Large intestine (tissue), 12 donors: Measurements from ENCODE around the gene HADHA. TPM values are rescaled to one million over a fixed set of nuclear protein-coding genes. Genes with fewer than 3 reads are reported as not detected.

ENCODE experiments used
- DNase-seq, 2 donors: peaks; one replicate each; pipeline versions ENCODE4 v3.0.0 to v3.0.0-alpha.2; 2013
- H3K27ac ChIP-seq: one replicate; pipeline ENCODE4 v1.5.1; 2013; ENCODE audit warnings: low read length
- H3K27me3 ChIP-seq: 2 replicates; pipeline ENCODE4 v1.6.1; 2013; ENCODE audit warnings: low read length; ENCODE audit not compliant: control insufficient read depth, insufficient read depth
- H3K36me3 ChIP-seq: 2 replicates; pipeline ENCODE4 v1.6.1; 2013; ENCODE audit warnings: low read length; ENCODE audit not compliant: control insufficient read depth, insufficient read depth
- H3K4me1 ChIP-seq: one replicate; pipeline ENCODE4 v1.6.1; 2013; ENCODE audit warnings: low read length; ENCODE audit not compliant: control insufficient read depth, insufficient read depth
- H3K4me3 ChIP-seq: one replicate; pipeline ENCODE4 v1.5.1; 2013; ENCODE audit warnings: low read length
- H3K9me3 ChIP-seq: one replicate; pipeline ENCODE4 v1.6.1; 2013; ENCODE audit warnings: mild to moderate bottlenecking, low read depth, low read length, moderate library complexity; ENCODE audit not compliant: control insufficient read depth
- WGBS: methylation state at CpG from one replicate; pipeline ENCODE4 v1.1.5; 2013; ENCODE audit warnings: low lambda C conversion rate; ENCODE audit not compliant: insufficient coverage; 5-methylcytosine and 5-hydroxymethylcytosine counted together
- long read RNA-seq, 11 donors: transcript quantifications; one replicate each; lab custom pipeline, GENCODE V29; 2026
- polyA plus RNA-seq: library from polyadenylated mRNA; unstranded; fragments of 120-200 nt; gene quantifications from one replicate; pipeline ENCODE4 v1.2.1, GENCODE V29; 2013

The HADHA gene
- 219 TPM for polyA plus RNA-seq
- long read RNA-seq, donor 1, transcript HADHA-201 (20 exons, 3,037 nt), result major isoform, 26 of 62 reads
- long read RNA-seq, donor 1, partial matches to known transcripts, result 36 of 62 reads
- long read RNA-seq, donor 1, other reads (novel, unspliced or antisense), result 0 of 62 reads
- long read RNA-seq, donor 2, transcript HADHA-201 (20 exons, 3,037 nt), result major isoform, 46 of 154 reads
- long read RNA-seq, donor 2, partial matches to known transcripts, result 108 of 154 reads
- long read RNA-seq, donor 2, other reads (novel, unspliced or antisense), result 0 of 154 reads
- long read RNA-seq, donor 3, result 0 reads
- long read RNA-seq, donor 4, partial matches to known transcripts, result 18 of 23 reads
- long read RNA-seq, donor 4, other reads (novel, unspliced or antisense), result 0 of 23 reads
- long read RNA-seq, donor 5, transcript HADHA-201 (20 exons, 3,037 nt), result major isoform, 25 of 70 reads
- long read RNA-seq, donor 5, partial matches to known transcripts, result 44 of 70 reads
- long read RNA-seq, donor 5, other reads (novel, unspliced or antisense), result 0 of 70 reads
- long read RNA-seq, donor 6, transcript HADHA-201 (20 exons, 3,037 nt), result major isoform, 50 of 108 reads
- long read RNA-seq, donor 6, partial matches to known transcripts, result 57 of 108 reads
- long read RNA-seq, donor 6, other reads (novel, unspliced or antisense), result 0 of 108 reads
- long read RNA-seq, donor 7, transcript HADHA-201 (20 exons, 3,037 nt), result major isoform, 14 of 33 reads
- long read RNA-seq, donor 7, partial matches to known transcripts, result 19 of 33 reads
- long read RNA-seq, donor 7, other reads (novel, unspliced or antisense), result 0 of 33 reads
- long read RNA-seq, donor 8, transcript HADHA-201 (20 exons, 3,037 nt), result major isoform, 59 of 176 reads
- long read RNA-seq, donor 8, partial matches to known transcripts, result 116 of 176 reads
- long read RNA-seq, donor 8, other reads (novel, unspliced or antisense), result 0 of 176 reads
- long read RNA-seq, donor 9, transcript HADHA-201 (20 exons, 3,037 nt), result major isoform, 55 of 108 reads
- long read RNA-seq, donor 9, partial matches to known transcripts, result 53 of 108 reads
- long read RNA-seq, donor 9, other reads (novel, unspliced or antisense), result 0 of 108 reads
- long read RNA-seq, donor 10, transcript HADHA-201 (20 exons, 3,037 nt), result major isoform, 65 of 102 reads
- long read RNA-seq, donor 10, partial matches to known transcripts, result 36 of 102 reads
- long read RNA-seq, donor 10, other reads (novel, unspliced or antisense), result 0 of 102 reads
- long read RNA-seq, donor 11, transcript HADHA-201 (20 exons, 3,037 nt), result major isoform, 32 of 82 reads
- long read RNA-seq, donor 11, partial matches to known transcripts, result 49 of 82 reads
- long read RNA-seq, donor 11, other reads (novel, unspliced or antisense), result 0 of 82 reads

DNA sequence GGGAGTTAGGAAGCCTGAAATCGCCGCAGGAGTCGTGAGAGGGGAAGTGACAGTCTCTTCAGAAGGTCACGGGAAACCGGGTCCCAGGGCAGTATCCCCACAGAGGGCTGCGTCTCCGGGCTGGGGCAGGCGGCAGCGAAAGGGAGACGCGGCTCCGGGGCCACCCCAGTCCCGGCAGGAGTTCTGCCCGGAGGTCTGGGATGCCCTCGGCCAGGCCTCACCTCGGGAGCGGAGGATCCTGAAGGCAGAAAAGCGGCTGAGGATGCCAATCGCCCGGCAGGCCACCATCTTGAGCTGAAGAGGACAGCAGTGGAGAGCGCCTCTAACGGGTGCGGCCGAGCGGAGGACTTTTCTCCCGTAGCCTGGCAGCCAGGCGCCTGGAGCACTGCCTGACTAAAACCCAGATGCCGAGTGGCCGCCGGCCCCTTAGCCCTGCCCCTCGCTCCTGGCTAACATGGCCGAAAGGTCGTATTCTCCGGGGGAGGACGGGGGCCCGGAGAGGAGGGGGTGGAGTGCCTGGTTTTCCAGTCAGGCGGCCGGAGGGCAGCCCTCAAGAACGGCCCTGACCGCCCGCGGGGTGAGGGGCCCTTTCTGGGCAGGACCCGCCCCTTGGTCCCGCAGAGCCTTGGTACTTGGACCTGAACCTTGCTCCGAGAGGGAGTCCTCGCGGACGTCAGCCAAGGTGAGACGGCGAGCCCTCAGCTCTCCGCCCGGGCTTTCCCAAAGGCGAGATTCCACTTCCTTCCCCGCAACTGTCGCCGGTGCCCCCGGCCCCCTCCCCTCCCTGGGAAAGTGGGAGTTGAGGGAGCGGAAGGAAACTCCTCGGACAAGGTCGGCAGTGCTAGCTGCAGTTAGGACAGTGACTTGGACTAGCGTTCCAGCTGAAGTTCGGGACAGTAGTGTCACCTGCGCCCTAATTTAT lies at the start of gene HADHA, which contains the start of gene HADHB:
Gene HADHA (minus strand): TSS at position 324 of the 922 bp plus-strand sequence. CDS start 36 bp downstream, at position 288.
Gene HADHB (plus strand): TSS at position 631 of the 922 bp plus-strand sequence. CDS start 9,316 bp downstream, outside the sequence.
- peaks cover 23% of the 10 kb centered on the region for H3K4me1 ChIP-seq
- no peaks in the 10 kb centered on the region for H3K36me3 ChIP-seq
- H3K27me3 ChIP-seq, result no peaks in the 10 kb centered on the region
- no CpG with 5 or more reads among the region's 63 CpGs for WGBS
- H3K9me3 ChIP-seq, result no peaks in the 10 kb centered on the region
- peak; percentile 92 to 96 for DNase-seq
- H3K4me3 ChIP-seq, result peak within 1 kb of the TSS; percentile 88
- H3K27ac ChIP-seq, result peak within 1 kb of the TSS; percentile 95

DNA sequence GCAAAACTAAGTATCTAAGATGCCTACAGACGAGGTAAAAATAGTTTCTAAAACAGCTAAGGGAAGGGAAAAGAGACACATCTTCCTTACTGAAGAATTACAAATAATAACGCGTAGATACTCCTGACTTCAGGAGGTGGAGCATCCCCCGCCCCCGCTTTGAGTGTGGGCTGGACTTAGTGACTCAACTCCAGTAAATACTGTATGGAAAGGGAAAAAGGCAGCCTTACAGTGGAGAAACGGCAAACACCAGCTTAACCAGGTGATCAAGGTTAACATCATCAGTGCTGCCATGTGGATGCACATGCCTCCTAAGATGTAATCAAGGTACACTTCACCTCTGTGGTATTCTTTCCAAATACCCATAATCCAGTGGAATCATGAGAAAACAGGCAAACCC lies 48.2 kb upstream of the HADHA start:
- DNase-seq, result no peak
- H3K27ac ChIP-seq, result no peak overlapping the region
- no peaks in the 10 kb centered on the region for H3K4me1 ChIP-seq
- H3K36me3 ChIP-seq, result peaks cover 16% of the 10 kb centered on the region
- H3K4me3 ChIP-seq, result no peak overlapping the region
- H3K9me3 ChIP-seq, result no peaks in the 10 kb centered on the region
- WGBS, result no CpG with 5 or more reads among the region's 6 CpGs
- H3K27me3 ChIP-seq, result peaks cover 20% of the 10 kb centered on the region

DNA sequence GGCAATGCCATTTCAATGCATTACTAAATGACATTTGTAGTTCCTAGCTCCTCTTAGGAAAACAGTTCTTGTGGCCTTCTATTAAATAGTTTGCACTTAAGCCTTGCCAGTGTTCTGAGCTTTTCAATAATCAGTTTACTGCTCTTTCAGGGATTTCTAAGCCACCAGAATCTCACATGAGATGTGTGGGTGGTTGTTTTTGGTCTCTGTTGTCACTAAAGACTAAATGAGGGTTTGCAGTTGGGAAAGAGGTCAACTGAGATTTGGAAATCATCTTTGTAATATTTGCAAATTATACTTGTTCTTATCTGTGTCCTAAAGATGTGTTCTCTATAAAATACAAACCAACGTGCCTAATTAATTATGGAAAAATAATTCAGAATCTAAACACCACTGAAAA lies 45.6 kb upstream of the HADHA start:
- WGBS, result 100% methylated on average over 1 of the region's 1 CpG
- Histone ChIP-seq H3K9me3 (no peaks in the 10 kb centered on the region), H3K27ac (no peak overlapping the region), H3K27me3 (no peaks in the 10 kb centered on the region), H3K36me3 (peaks cover 25% of the 10 kb centered on the region), H3K4me3 (no peak overlapping the region), H3K4me1 (no peaks in the 10 kb centered on the region)
- no peak for DNase-seq

DNA sequence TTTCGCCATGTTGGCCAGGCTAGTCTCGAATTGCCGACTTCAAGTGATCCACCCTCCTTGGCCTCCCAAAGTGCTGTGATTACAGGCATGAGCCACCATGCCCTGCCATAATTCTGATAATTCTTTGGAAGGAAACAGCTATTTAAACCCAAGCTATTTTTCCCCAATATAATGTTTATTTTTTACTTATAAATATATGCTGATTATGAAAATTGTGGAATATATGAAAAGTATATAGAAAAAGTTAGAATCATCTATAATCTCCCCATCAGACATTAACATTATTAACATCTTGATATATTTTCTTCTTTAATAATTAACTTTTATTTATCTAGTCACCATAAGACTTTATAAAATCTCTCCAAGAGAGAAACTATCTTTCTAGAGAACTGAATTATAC lies 41.5 kb upstream of the HADHA start:
- H3K36me3 ChIP-seq, result peaks cover 40% of the 10 kb centered on the region
- no CpG with 5 or more reads among the region's 3 CpGs for WGBS

DNA sequence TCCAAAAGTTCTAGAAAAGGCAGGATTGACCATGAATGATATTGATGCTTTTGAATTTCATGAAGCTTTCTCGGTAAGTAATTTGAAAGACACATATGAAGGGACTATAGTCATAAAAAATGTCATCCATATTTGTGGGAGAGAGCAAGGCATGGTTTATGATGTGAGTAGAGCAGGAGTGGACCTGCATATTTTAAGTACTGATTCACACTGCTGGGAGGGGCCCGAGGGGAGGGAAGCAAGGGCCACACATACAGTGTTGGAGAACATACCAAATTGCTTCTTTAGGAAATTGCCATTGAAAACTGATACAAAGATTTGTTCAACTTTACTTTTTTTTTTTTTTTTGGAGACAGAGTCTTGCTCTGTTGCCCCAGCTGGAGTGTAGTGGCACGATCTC lies 39.7 kb upstream of the HADHA start:
- DNase-seq, result peak in 1 of 2 donors; percentile 17
- WGBS, result no CpG with 5 or more reads among the region's 3 CpGs
- Histone ChIP-seq H3K27me3 (no peaks in the 10 kb centered on the region), H3K4me3 (no peak overlapping the region), H3K36me3 (peaks cover 45% of the 10 kb centered on the region), H3K9me3 (no peaks in the 10 kb centered on the region), H3K4me1 (no peaks in the 10 kb centered on the region), H3K27ac (no peak overlapping the region)

More for the DNA sequence above, 41.5 kb upstream of the HADHA start:
- H3K27ac ChIP-seq, result no peak overlapping the region
- H3K4me3 ChIP-seq, result no peak overlapping the region
- no peaks in the 10 kb centered on the region for H3K27me3 ChIP-seq
- no peaks in the 10 kb centered on the region for H3K9me3 ChIP-seq
- no peak for DNase-seq
- H3K4me1 ChIP-seq, result no peaks in the 10 kb centered on the region

DNA sequence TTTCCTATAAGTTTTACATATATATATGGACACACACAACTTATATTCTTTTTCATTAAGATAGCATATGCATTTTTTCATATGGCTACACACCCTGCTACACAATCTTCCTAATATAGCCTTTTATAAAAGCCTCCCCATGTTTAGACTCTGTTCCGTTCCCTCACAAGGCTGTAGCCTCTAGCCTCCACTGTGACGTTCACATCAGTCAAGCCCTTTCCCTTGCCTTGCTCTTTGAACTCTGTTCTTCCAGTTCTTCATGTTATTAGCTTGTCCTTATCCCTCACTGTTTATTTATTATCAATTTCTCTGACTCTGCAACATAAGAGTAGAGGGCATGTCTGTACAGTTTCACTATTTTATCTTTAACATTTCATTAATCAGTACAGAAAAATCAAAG lies 39.2 kb upstream of the HADHA start:
- no peaks in the 10 kb centered on the region for H3K27me3 ChIP-seq
- no peaks in the 10 kb centered on the region for H3K4me1 ChIP-seq
- H3K27ac ChIP-seq, result peak overlapping the region; percentile 23
- H3K36me3 ChIP-seq, result peaks cover 47% of the 10 kb centered on the region
- no peak overlapping the region for H3K4me3 ChIP-seq
- 0% methylated on average over 1 of the region's 2 CpGs for WGBS
- DNase-seq, result peak; percentile 53 to 87
- no peaks in the 10 kb centered on the region for H3K9me3 ChIP-seq

DNA sequence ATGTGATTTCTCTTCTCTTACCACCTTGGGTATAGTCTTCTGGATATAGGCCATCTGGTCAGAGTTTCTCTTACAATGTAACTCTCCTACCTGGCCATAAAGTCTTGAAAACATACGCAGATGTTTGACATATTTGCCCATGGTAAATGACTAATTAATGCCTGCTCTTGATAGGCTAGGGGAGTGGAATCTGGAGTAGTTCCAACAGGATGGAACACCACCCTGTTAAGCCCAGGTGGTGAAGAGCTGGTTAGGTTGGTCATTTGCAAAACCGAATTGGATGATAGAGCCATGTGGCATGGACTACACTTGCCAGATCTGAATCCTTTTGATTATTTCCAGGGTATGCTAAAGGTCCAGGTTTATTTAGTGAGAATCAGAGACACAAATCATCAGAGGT lies 36.8 kb upstream of the HADHA start:
- WGBS, result no CpG with 5 or more reads among the region's 2 CpGs
- no peaks in the 10 kb centered on the region for H3K27me3 ChIP-seq
- no peaks in the 10 kb centered on the region for H3K4me1 ChIP-seq
- H3K27ac ChIP-seq, result no peak overlapping the region
- H3K36me3 ChIP-seq, result peaks cover 55% of the 10 kb centered on the region
- no peak overlapping the region for H3K4me3 ChIP-seq
- no peaks in the 10 kb centered on the region for H3K9me3 ChIP-seq
- DNase-seq, result peak in 1 of 2 donors; percentile 7

DNA sequence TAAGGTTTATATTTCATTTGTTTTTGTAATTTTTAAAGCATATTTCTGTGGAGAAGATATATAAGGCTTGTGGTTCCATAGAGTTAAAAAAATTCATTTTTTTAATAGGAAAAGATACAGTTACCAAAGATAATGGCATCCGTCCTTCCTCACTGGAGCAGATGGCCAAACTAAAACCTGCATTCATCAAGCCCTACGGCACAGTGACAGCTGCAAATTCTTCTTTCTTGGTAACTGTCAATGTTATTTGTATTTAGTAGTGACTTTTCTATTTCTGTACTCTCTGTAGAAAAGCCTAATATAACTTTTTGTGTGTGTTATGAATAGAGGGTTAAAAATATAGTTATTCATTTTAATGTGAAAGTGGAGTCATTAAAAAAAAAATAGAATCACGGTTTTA lies 35.5 kb upstream of the HADHA start:
- Histone ChIP-seq H3K9me3 (no peaks in the 10 kb centered on the region), H3K4me1 (no peaks in the 10 kb centered on the region), H3K27ac (no peak overlapping the region), H3K27me3 (no peaks in the 10 kb centered on the region), H3K4me3 (no peak overlapping the region), H3K36me3 (peaks cover 57% of the 10 kb centered on the region)
- no peak for DNase-seq
- WGBS, result 100% methylated on average over 1 of the region's 3 CpGs

DNA sequence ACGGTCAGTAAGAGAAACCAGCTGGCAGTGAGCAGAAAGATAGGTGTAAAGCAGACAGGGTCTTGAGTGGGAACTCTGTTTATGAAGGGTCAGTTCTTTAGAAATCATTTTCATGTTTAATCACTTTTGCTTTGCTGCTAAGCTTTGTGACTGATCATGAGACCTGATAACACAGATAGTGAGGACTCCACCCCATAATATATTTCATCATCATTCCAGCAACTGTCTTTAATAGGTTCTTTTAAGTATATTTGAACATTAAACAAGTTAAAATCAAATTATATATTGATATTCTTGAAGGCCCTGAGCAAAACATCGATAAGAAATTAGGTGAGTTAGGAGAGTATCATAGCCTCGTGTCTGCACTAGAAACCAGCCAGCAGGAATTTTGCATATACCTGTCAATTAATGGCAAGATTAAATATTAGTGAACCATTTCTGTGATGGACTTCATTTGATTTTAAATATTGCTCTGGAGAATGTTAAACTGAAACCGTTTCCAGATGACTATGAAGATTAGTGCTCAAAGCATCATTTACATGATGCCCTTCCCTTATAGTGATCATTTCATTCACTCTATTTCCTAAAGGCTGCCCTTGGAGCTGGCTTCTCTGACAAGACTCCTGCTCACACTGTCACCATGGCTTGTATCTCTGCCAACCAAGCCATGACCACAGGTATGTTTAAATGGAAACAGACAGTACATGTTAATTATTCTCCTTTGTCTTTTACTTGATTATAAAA lies 32.2 kb upstream of the HADHA start:
- 86% methylated on average over 2 of the region's 4 CpGs for WGBS
- peaks cover 53% of the 10 kb centered on the region for H3K36me3 ChIP-seq

More for the DNA sequence above, 32.2 kb upstream of the HADHA start:
- DNase-seq, result no peak
- H3K9me3 ChIP-seq, result no peaks in the 10 kb centered on the region
- no peak overlapping the region for H3K27ac ChIP-seq
- H3K4me1 ChIP-seq, result no peaks in the 10 kb centered on the region
- H3K27me3 ChIP-seq, result no peaks in the 10 kb centered on the region
- no peak overlapping the region for H3K4me3 ChIP-seq
